Glutamatergic neuron (in vitro differentiated cells): Measurements from ENCODE around the gene POLDIP3. TPM values are rescaled to one million over a fixed set of nuclear protein-coding genes. Genes with fewer than 3 reads are reported as not detected.
"Not testable (repeated sequence)": the region's sequence is repeated elsewhere in the genome, so short reads cannot be mapped to it uniquely, and the experiment has no call there.

Source experiments
- DNase-seq: peaks from one replicate; pipeline ENCODE4 v3.0.0; 2022
- H3K27ac Mint-ChIP-seq: one replicate; pipeline ENCODE4 v1.8.0; 2020; ENCODE audit warnings: mild to moderate bottlenecking, mixed read lengths, inconsistent platforms; ENCODE audit not compliant: unreplicated experiment
- H3K27me3 Mint-ChIP-seq: one replicate; pipeline ENCODE4 v1.8.0; 2020; ENCODE audit warnings: mild to moderate bottlenecking, moderate library complexity, mixed read lengths, inconsistent platforms; ENCODE audit not compliant: unreplicated experiment
- H3K36me3 Mint-ChIP-seq: one replicate; pipeline ENCODE4 v1.8.0; 2020; ENCODE audit warnings: mild to moderate bottlenecking, mixed read lengths, inconsistent platforms; ENCODE audit not compliant: unreplicated experiment
- H3K4me1 Mint-ChIP-seq: one replicate; pipeline ENCODE4 v1.8.0; 2020; ENCODE audit warnings: mild to moderate bottlenecking, low read depth, mixed read lengths, inconsistent platforms; ENCODE audit not compliant: unreplicated experiment
- H3K4me3 Mint-ChIP-seq: one replicate; pipeline ENCODE4 v1.8.0; 2020; ENCODE audit warnings: mild to moderate bottlenecking, mixed read lengths, inconsistent platforms; ENCODE audit not compliant: unreplicated experiment
- H3K9me3 Mint-ChIP-seq: one replicate; pipeline ENCODE4 v1.8.0; 2020; ENCODE audit warnings: mild to moderate bottlenecking, moderate library complexity, mixed read lengths, inconsistent platforms; ENCODE audit not compliant: unreplicated experiment
- CTCF ChIP-seq: fragments of 200-600 bp; sonication (generic); IDR thresholded peaks from one replicate; pipeline ENCODE4 v1.5.0; 2021; ENCODE audit not compliant: partially characterized antibody, unreplicated experiment
- total RNA-seq: library from RNA; stranded (reverse); fragmentation: NEBNext Ultra II Directional; extraction: Animal tissue kit (Norgen Biotek cat#: 25700); gene quantifications from one replicate; pipeline ENCODE4 v1.2.1, GENCODE V29; 2021; ENCODE audit not compliant: unreplicated experiment

POLDIP3 gene
- total RNA-seq, 1 donor from 2014 or later, result 52.8 TPM

- no peaks in the 10 kb centered on the region for H3K36me3 Mint-ChIP-seq
- H3K4me1 Mint-ChIP-seq, result no peaks in the 10 kb centered on the region
- H3K27ac Mint-ChIP-seq, result no peak overlapping the region
- TF ChIP-seq CTCF, result no peak
- no peak overlapping the region for H3K4me3 Mint-ChIP-seq
- DNase-seq, result no peak
- H3K9me3 Mint-ChIP-seq, result peaks cover 4% of the 10 kb centered on the region
- peaks cover 11% of the 10 kb centered on the region for H3K27me3 Mint-ChIP-seq
Measured at GRCh38 chr22:42549331-42550060, 65.2 kb downstream of the POLDIP3 start.

- no peak overlapping the region for H3K4me3 Mint-ChIP-seq
- peaks cover 11% of the 10 kb centered on the region for H3K27me3 Mint-ChIP-seq
Measured at GRCh38 chr22:42548597-42549330, 65.9 kb downstream of the POLDIP3 start.

GRCh38 chr22:42548126-42548525 lies 66.6 kb downstream of the POLDIP3 start:
- not testable (repeated sequence) for H3K36me3 Mint-ChIP-seq, H3K4me3 Mint-ChIP-seq, DNase-seq, H3K9me3 Mint-ChIP-seq, H3K27ac Mint-ChIP-seq, H3K4me1 Mint-ChIP-seq
- H3K27me3 Mint-ChIP-seq, result peaks cover 11% of the 10 kb centered on the region

More at GRCh38 chr22:42548597-42549330, 65.9 kb downstream of the POLDIP3 start:
- H3K9me3 Mint-ChIP-seq, result peaks cover 4% of the 10 kb centered on the region
- H3K36me3 Mint-ChIP-seq, result no peaks in the 10 kb centered on the region
- H3K4me1 Mint-ChIP-seq, result no peaks in the 10 kb centered on the region
- no peak for DNase-seq
- TF ChIP-seq CTCF, result no peak
- no peak overlapping the region for H3K27ac Mint-ChIP-seq

DNA sequence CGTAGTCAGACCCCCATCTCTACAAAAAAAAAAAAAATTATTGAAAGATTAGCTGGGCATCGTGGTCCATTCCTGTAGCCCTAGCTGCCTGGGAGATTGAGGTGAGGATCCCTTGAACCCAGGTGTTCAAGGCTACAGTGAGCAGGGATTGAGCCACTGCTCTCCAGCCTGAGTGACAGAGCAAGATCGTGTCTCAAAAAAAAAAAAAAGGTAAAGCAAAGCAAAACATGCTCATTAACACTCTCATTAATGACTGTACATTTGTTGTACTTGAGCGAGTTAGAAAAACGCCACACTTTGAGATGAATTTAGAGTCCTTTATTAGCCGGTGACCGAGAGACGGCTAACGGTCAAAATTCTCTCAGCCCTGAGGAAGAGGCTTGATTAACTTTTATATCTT lies 67.1 kb downstream of the POLDIP3 start:
- H3K27ac Mint-ChIP-seq, result no peak overlapping the region
- peaks cover 9% of the 10 kb centered on the region for H3K27me3 Mint-ChIP-seq
- H3K4me3 Mint-ChIP-seq, result no peak overlapping the region
- peaks cover 6% of the 10 kb centered on the region for H3K9me3 Mint-ChIP-seq
- TF ChIP-seq CTCF, result no peak
- no peaks in the 10 kb centered on the region for H3K36me3 Mint-ChIP-seq
- H3K4me1 Mint-ChIP-seq, result no peaks in the 10 kb centered on the region
- DNase-seq, result no peak

DNA sequence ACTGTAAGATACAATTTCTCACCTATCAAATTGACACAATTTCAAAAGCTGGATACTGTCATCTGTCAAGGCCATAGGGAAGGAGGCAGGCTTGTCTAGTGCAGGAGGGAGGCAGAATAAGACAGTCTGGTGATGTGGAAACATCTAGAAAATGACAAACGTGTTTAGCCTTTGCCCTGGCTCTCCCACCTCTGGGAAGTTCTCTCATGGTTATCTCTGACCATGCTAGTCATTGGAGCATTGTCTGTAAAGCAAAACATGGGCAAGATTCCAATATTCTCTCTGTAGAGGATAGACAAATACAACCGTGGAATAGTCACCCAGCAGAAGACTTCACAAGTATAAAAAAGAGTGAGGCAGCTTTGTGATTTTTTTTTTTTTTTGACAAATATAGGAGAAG lies 70.0 kb downstream of the POLDIP3 start:
- peaks cover 7% of the 10 kb centered on the region for H3K27me3 Mint-ChIP-seq
- TF ChIP-seq CTCF, result no peak

DNA sequence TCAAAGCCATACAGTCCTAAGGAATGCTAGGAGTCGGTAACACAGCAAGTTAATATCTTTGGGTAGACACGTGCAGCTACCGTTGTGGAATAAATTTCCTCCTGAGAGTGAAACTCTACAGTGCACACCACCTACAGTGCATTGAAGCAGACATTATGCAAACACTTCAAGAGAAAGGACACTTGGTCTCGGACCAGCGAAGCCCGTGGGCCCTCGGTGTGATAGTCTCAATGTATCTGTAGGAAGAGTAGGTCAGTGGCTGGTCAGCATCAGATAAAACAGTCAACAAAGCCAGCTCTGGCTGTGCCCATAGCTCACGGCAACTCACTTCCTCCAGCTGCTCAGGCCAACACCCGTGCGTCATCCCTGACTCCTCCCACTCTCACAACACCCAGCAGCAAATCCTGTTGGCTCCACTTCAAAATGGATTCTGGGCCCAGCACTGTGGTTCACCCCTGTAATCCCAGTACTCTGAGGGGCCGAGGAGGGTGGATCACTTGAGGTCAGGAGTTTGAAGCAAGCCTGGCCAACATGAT lies 75.4 kb downstream of the POLDIP3 start:
- not testable (repeated sequence) for H3K36me3 Mint-ChIP-seq, H3K4me1 Mint-ChIP-seq, H3K27ac Mint-ChIP-seq, H3K27me3 Mint-ChIP-seq, H3K9me3 Mint-ChIP-seq, DNase-seq, H3K4me3 Mint-ChIP-seq

More for the DNA sequence above, 70.0 kb downstream of the POLDIP3 start:
- Mint-ChIP-seq H3K27ac (no peak overlapping the region), H3K36me3 (no peaks in the 10 kb centered on the region), H3K9me3 (peaks cover 4% of the 10 kb centered on the region), H3K4me1 (no peaks in the 10 kb centered on the region), H3K4me3 (no peak overlapping the region)
- no peak for DNase-seq

- not testable (repeated sequence) for H3K9me3 Mint-ChIP-seq, H3K4me1 Mint-ChIP-seq
Measured at GRCh38 chr22:42537199-42537831, 77.4 kb downstream of the POLDIP3 start.

GRCh38 chr22:42536634-42537033 lies 78.0 kb downstream of the POLDIP3 start:
- H3K27ac Mint-ChIP-seq, H3K9me3 Mint-ChIP-seq, DNase-seq, H3K4me1 Mint-ChIP-seq, H3K4me3 Mint-ChIP-seq, H3K36me3 Mint-ChIP-seq, H3K27me3 Mint-ChIP-seq: not testable (repeated sequence)

More at GRCh38 chr22:42537199-42537831, 77.4 kb downstream of the POLDIP3 start:
- not testable (repeated sequence) for DNase-seq, H3K27ac Mint-ChIP-seq, H3K36me3 Mint-ChIP-seq, H3K4me3 Mint-ChIP-seq, H3K27me3 Mint-ChIP-seq
